ENCODE data around the gene HEY2. TPM values are rescaled to one million over a fixed set of nuclear protein-coding genes. Genes with fewer than 3 reads are reported as not detected.

The HEY2 gene
- total RNA-seq, 2 donors from 2014 or later = 1.0 to 5.3 TPM

GRCh38 chr6:125733516-125734300, 15.7 kb upstream of the HEY2 start:
- H3K36me3 ChIP-seq = no peaks in the 10 kb centered on the region
- intact Hi-C loops (cut with DNase I) = no loop called here
- 66% methylated on average over 3 of the region's 3 CpGs for WGBS
- no peak for DNase-seq (ENCODE audit: low spot score)
- H3K27me3 ChIP-seq (replicated peaks; ENCODE audit: insufficient read depth) = no peaks in the 10 kb centered on the region
- TF ChIP-seq POLR2AphosphoS5 (IDR thresholded peaks at IDR 0.05) (no peak), POLR2A (IDR thresholded peaks at IDR 0.05) (no peak)
- H3K9me3 ChIP-seq = no peaks in the 10 kb centered on the region
- no peak overlapping the region for H3K4me3 ChIP-seq
- H3K27ac ChIP-seq = no peak overlapping the region
- H3K4me1 ChIP-seq (replicated peaks) = no peaks in the 10 kb centered on the region

- DNase-seq (ENCODE audit: low spot score) = no peak
- intact Hi-C loops (cut with DNase I) = no loop called here
- no peaks in the 10 kb centered on the region for H3K9me3 ChIP-seq
- H3K27ac ChIP-seq = no peak overlapping the region
- no peaks in the 10 kb centered on the region for H3K36me3 ChIP-seq
- H3K4me3 ChIP-seq = no peak overlapping the region
- H3K4me1 ChIP-seq (replicated peaks) = no peaks in the 10 kb centered on the region
- no peaks in the 10 kb centered on the region for H3K27me3 ChIP-seq (replicated peaks; ENCODE audit: insufficient read depth)
- TF ChIP-seq POLR2A (IDR thresholded peaks at IDR 0.05) (no peak), POLR2AphosphoS5 (IDR thresholded peaks at IDR 0.05) (no peak), CTCF (IDR thresholded peaks at IDR 0.05) (no peak)
These were observed 11.2 kb upstream of the HEY2 start for GRCh38 chr6:125738276-125738675.

- H3K36me3 ChIP-seq = no peaks in the 10 kb centered on the region
- WGBS = 90% methylated on average over 1 of the region's 1 CpG
- no peak overlapping the region for H3K4me3 ChIP-seq
- TF ChIP-seq CTCF (IDR thresholded peaks at IDR 0.05) = no peak
- TF ChIP-seq POLR2AphosphoS5 (IDR thresholded peaks at IDR 0.05) = no peak
- no peak for TF ChIP-seq POLR2A (IDR thresholded peaks at IDR 0.05)
- H3K9me3 ChIP-seq = no peaks in the 10 kb centered on the region
- H3K27me3 ChIP-seq (replicated peaks; ENCODE audit: insufficient read depth) = no peaks in the 10 kb centered on the region
- H3K4me1 ChIP-seq (replicated peaks) = no peaks in the 10 kb centered on the region
- DNase-seq (ENCODE audit: low spot score) = no peak
- intact Hi-C loops (cut with DNase I) = no loop called here
- no peak overlapping the region for H3K27ac ChIP-seq
These were observed 10.1 kb upstream of the HEY2 start for GRCh38 chr6:125739364-125739763.

- Histone ChIP-seq H3K27me3 (replicated peaks; ENCODE audit: insufficient read depth) (no peaks in the 10 kb centered on the region), H3K4me1 (replicated peaks) (no peaks in the 10 kb centered on the region), H3K36me3 (no peaks in the 10 kb centered on the region), H3K4me3 (no peak overlapping the region), H3K27ac (no peak overlapping the region), H3K9me3 (no peaks in the 10 kb centered on the region)
- no peak for DNase-seq (ENCODE audit: low spot score)
- WGBS = 86% methylated on average over 2 of the region's 2 CpGs
- intact Hi-C loops (cut with DNase I) = no loop called here
- TF ChIP-seq CTCF (IDR thresholded peaks at IDR 0.05) (no peak), POLR2AphosphoS5 (IDR thresholded peaks at IDR 0.05) (no peak), POLR2A (IDR thresholded peaks at IDR 0.05) (no peak)
These were observed 8.1 kb upstream of the HEY2 start for GRCh38 chr6:125741336-125741735.

- Histone ChIP-seq H3K9me3 (no peaks in the 10 kb centered on the region), H3K36me3 (no peaks in the 10 kb centered on the region), H3K27me3 (replicated peaks; ENCODE audit: insufficient read depth) (no peaks in the 10 kb centered on the region), H3K4me3 (no peak overlapping the region), H3K4me1 (replicated peaks) (no peaks in the 10 kb centered on the region), H3K27ac (no peak overlapping the region)
- TF ChIP-seq CTCF (IDR thresholded peaks at IDR 0.05) (no peak), POLR2A (IDR thresholded peaks at IDR 0.05) (no peak), POLR2AphosphoS5 (IDR thresholded peaks at IDR 0.05) (no peak)
- no peak for DNase-seq (ENCODE audit: low spot score)
- intact Hi-C loops (cut with DNase I) = no loop called here
- WGBS = 78% methylated on average over 2 of the region's 2 CpGs
These were observed 7.4 kb upstream of the HEY2 start for GRCh38 chr6:125742024-125742423.

Measured in prostate gland (tissue), 2 donors.